Body of pancreas (tissue), 4 donors: Measurements from ENCODE around the gene RELB. TPM values are rescaled to one million over a fixed set of nuclear protein-coding genes. Genes with fewer than 3 reads are reported as not detected.

Experiments
- ATAC-seq: fragments of 150-250 bp; one replicate; pipeline ENCODE4 v1.9.1; 2016
- DNase-seq, 4 donors: peaks; one replicate each; pipeline ENCODE4 v3.0.0-alpha.2; 2019
- H3K27ac ChIP-seq, 4 donors: fragments of 200-600 bp; sonication (generic); 1 replicate in 3 of 4; 2 replicates in 1 of 4; pipeline versions ENCODE4 v1.5.1 to v1.6.1; 2016 to 2019; ENCODE audit warnings: mild to moderate bottlenecking in 1 of 4, mixed read lengths in 1 of 4, moderate library complexity in 1 of 4
- H3K27me3 ChIP-seq, 2 donors: fragments of 200-600 bp; sonication (generic); one replicate each; pipeline ENCODE4 v1.6.0; 2016; ENCODE audit warnings: mild to moderate bottlenecking in 1 of 2
- H3K36me3 ChIP-seq, 2 donors: fragments of 200-600 bp; sonication (generic); replicated peaks in 1 of 2; 2 replicates each; pipeline ENCODE4 v1.5.1; 2016; ENCODE audit warnings: low read depth in 2 of 2; ENCODE audit not compliant: insufficient read depth in 1 of 2
- H3K4me1 ChIP-seq: fragments of 200-600 bp; sonication (generic); one replicate; pipeline ENCODE4 v1.6.0; 2016
- H3K4me3 ChIP-seq, 2 donors: fragments of 200-600 bp; sonication (generic); 1 replicate in 1 of 2; 2 replicates in 1 of 2; pipeline ENCODE4 v1.5.1; 2016 to 2019
- H3K9me3 ChIP-seq, 3 donors: fragments of 200-600 bp; sonication (generic); 1 replicate in 2 of 3; 2 replicates in 1 of 3; pipeline ENCODE4 v1.5.1; 2016
- CTCF ChIP-seq, 7 experiments: fragments of 450-650 bp in 4 of 7; fragments of 200-600 bp in 3 of 7; sonication (generic) in 3 of 7; IDR thresholded peaks; one replicate each; pipeline ENCODE4 v1.5.1; 2016 to 2019; ENCODE audit warnings: antibody characterized with exemption in 7 of 7
- POLR2A ChIP-seq, 3 donors: fragments of 450-650 bp; IDR thresholded peaks; one replicate each; pipeline ENCODE4 v1.6.1; 2016; ENCODE audit warnings: antibody characterized with exemption in 3 of 3, mild to moderate bottlenecking in 2 of 3
- WGBS, 2 donors: methylation state at CpG; one replicate each; pipeline ENCODE4 v1.1.5; 2017; 5-methylcytosine and 5-hydroxymethylcytosine counted together
- intact Hi-C: fragments of 100-400 bp; cut with DNase I; formaldehyde crosslinking; loops from one replicate; pipeline ENCODE4 v1.15.1; 2023
- total RNA-seq, 2 donors: library from RNA; depleted of rRNA; stranded (reverse); fragments of >200 nt; gene quantifications; one replicate each; pipeline ENCODE4 v1.1.0, GENCODE V29; 2016

The RELB gene
- total RNA-seq, 2 donors from 2014 or later = 8.9 to 11.9 TPM

- 91% methylated on average over 8 to 17 of the region's 19 CpGs for WGBS, 2 donors
- Histone ChIP-seq H3K4me1 (peaks cover 12% of the 10 kb centered on the region), H3K36me3 (peaks cover 4 to 19% of the 10 kb centered on the region in 2 donors), H3K9me3 (no peaks in the 10 kb centered on the region), H3K27ac (no peak overlapping the region), H3K4me3 (no peak overlapping the region), H3K27me3 (no peaks in the 10 kb centered on the region)
- no peak for TF ChIP-seq POLR2A (IDR thresholded peaks at IDR 0.05)
- no peak for TF ChIP-seq CTCF (IDR thresholded peaks at IDR 0.05)
- ATAC-seq = no peak
- no peak for DNase-seq
- intact Hi-C loops = no loop called here
Measured at GRCh38 chr19:45070861-45071544, 69.7 kb downstream of the RELB start.

- Histone ChIP-seq H3K4me1 (peaks cover 17% of the 10 kb centered on the region), H3K9me3 (no peaks in the 10 kb centered on the region), H3K27ac (no peak overlapping the region), H3K27me3 (no peaks in the 10 kb centered on the region), H3K36me3 (peaks cover 4 to 19% of the 10 kb centered on the region in 2 donors), H3K4me3 (no peak overlapping the region)
- TF ChIP-seq CTCF (IDR thresholded peaks at IDR 0.05) = no peak
- no peak for TF ChIP-seq POLR2A (IDR thresholded peaks at IDR 0.05)
- intact Hi-C loops = no loop called here
- ATAC-seq (no peak), DNase-seq (no peak)
- 84 to 94% methylated on average over 10 to 15 of the region's 25 CpGs for WGBS, 2 donors
Measured at GRCh38 chr19:45071545-45071938, 70.3 kb downstream of the RELB start.

GRCh38 chr19:45071969-45072790, 70.9 kb downstream of the RELB start:
- DNase-seq (no peak), ATAC-seq (no peak)
- H3K36me3 ChIP-seq = peaks cover 4 to 19% of the 10 kb centered on the region in 2 donors
- H3K9me3 ChIP-seq = no peaks in the 10 kb centered on the region
- 87 to 96% methylated on average over 10 to 28 of the region's 34 CpGs for WGBS, 2 donors
- intact Hi-C loops = no loop called here
- TF ChIP-seq POLR2A (IDR thresholded peaks at IDR 0.05) (no peak), CTCF (IDR thresholded peaks at IDR 0.05) (no peak)
- H3K4me1 ChIP-seq = peaks cover 22% of the 10 kb centered on the region
- H3K4me3 ChIP-seq = no peak overlapping the region
- no peaks in the 10 kb centered on the region for H3K27me3 ChIP-seq
- no peak overlapping the region for H3K27ac ChIP-seq

GRCh38 chr19:45074744-45075300, 73.6 kb downstream of the RELB start:
- DNase-seq = no peak
- ATAC-seq = no peak
- intact Hi-C loops = no loop called here
- Histone ChIP-seq H3K27ac (peak overlapping the region in 2 of 4 donors; percentile 17 to 65), H3K4me3 (no peak overlapping the region), H3K4me1 (peaks cover 31% of the 10 kb centered on the region), H3K27me3 (no peaks in the 10 kb centered on the region), H3K9me3 (no peaks in the 10 kb centered on the region), H3K36me3 (peaks cover under 1 to 8% of the 10 kb centered on the region in 2 donors)
- 61 to 85% methylated on average over 5 to 11 of the region's 11 CpGs for WGBS, 2 donors
- no peak for TF ChIP-seq CTCF (IDR thresholded peaks at IDR 0.05)
- no peak for TF ChIP-seq POLR2A (IDR thresholded peaks at IDR 0.05)
